WTC11 (cell line): ENCODE measurements around the gene CAMK2D.

Experiments
- CTCF ChIP-seq: fragments of 200-600 bp; IDR thresholded peaks from 2 replicates; pipeline ENCODE4 v1.8.0; 2022; ENCODE audit warnings: antibody characterized with exemption
- E2F1 ChIP-seq: sonication (generic); formaldehyde crosslinking; IDR thresholded peaks from 2 replicates; pipeline ENCODE4 v1.8.0; 2022; ENCODE audit warnings: mild to moderate bottlenecking, missing genetic modification reagents
- ESRRA ChIP-seq: sonication (generic); formaldehyde crosslinking; IDR thresholded peaks from 2 replicates; pipeline ENCODE4 v1.8.1; 2022; ENCODE audit warnings: mild to moderate bottlenecking, missing genetic modification reagents, borderline replicate concordance
- HMGXB4 ChIP-seq: sonication (generic); formaldehyde crosslinking; IDR thresholded peaks from 2 replicates; pipeline ENCODE4 v1.8.1; 2023; ENCODE audit warnings: mild to moderate bottlenecking, moderate library complexity, missing genetic modification reagents
- MAX ChIP-seq: sonication (generic); formaldehyde crosslinking; IDR thresholded peaks from 2 replicates; pipeline ENCODE4 v1.8.0; 2022; ENCODE audit warnings: mild to moderate bottlenecking, missing genetic modification reagents
- NR2C2 ChIP-seq: sonication (generic); formaldehyde crosslinking; IDR thresholded peaks from 2 replicates; pipeline ENCODE4 v1.8.0; 2022; ENCODE audit warnings: mild to moderate bottlenecking, missing genetic modification reagents
- SMAD4 ChIP-seq: sonication (generic); formaldehyde crosslinking; IDR thresholded peaks from 2 replicates; pipeline ENCODE4 v1.8.0; 2022; ENCODE audit warnings: mild to moderate bottlenecking, missing genetic modification reagents

- TF ChIP-seq NR2C2, result no peak
- no peak for TF ChIP-seq CTCF
- TF ChIP-seq SMAD4 (CRISPR knock-in tag), result no peak
- TF ChIP-seq E2F1 (CRISPR knock-in tag), result no peak
- no peak for TF ChIP-seq ESRRA (CRISPR knock-in tag)
- no peak for TF ChIP-seq MAX (CRISPR knock-in tag)
- no peak for TF ChIP-seq HMGXB4 (CRISPR knock-in tag)
Measured at GRCh38 chr4:113564493-113564892, 197.0 kb downstream of the CAMK2D start.
